ENCODE measurements around the gene CTXND1.
A peak's percentile ranks its signal among the peaks of the same experiment; 100 is the strongest.

Gene CTXND1

GRCh38 chr15:80251428-80252120 is 439 bp downstream of the CTXND1 start:
- DNase-seq, result no peak

- DNase-seq, result peak; percentile 17
These were observed 1.2 kb downstream of the CTXND1 start for GRCh38 chr15:80250614-80251427.

GRCh38 chr15:80249973-80250372 is 2.0 kb downstream of the CTXND1 start:
- no peak for DNase-seq

- no peak for DNase-seq
These were observed 4.7 kb downstream of the CTXND1 start for GRCh38 chr15:80247320-80247719.

GRCh38 chr15:80246425-80246894 is 5.6 kb downstream of the CTXND1 start:
- no peak for DNase-seq

GRCh38 chr15:80242802-80243201 is 9.2 kb downstream of the CTXND1 start:
- DNase-seq, result no peak

- peak; percentile 64 for DNase-seq
These were observed 9.8 kb downstream of the CTXND1 start for GRCh38 chr15:80242132-80242769.

- no peak for DNase-seq
These were observed 10.5 kb downstream of the CTXND1 start for GRCh38 chr15:80241508-80241907.

- DNase-seq, result peak; percentile 38
These were observed 11.7 kb downstream of the CTXND1 start for GRCh38 chr15:80240276-80240675.

GRCh38 chr15:80234883-80235282 is 17.1 kb downstream of the CTXND1 start:
- peak; percentile 53 for DNase-seq

GRCh38 chr15:80233581-80233980 is 18.4 kb downstream of the CTXND1 start:
- DNase-seq, result peak; percentile 73

- DNase-seq, result no peak
These were observed 20.6 kb downstream of the CTXND1 start for GRCh38 chr15:80231371-80231770.

GRCh38 chr15:80228959-80229610 is 22.9 kb downstream of the CTXND1 start:
- DNase-seq, result no peak

- no peak for DNase-seq
These were observed 32.1 kb downstream of the CTXND1 start for GRCh38 chr15:80219955-80220354.

- no peak for DNase-seq
These were observed 34.6 kb downstream of the CTXND1 start for GRCh38 chr15:80217327-80217900.

- DNase-seq, result no peak
These were observed 35.1 kb downstream of the CTXND1 start for GRCh38 chr15:80216911-80217310.

GRCh38 chr15:80216141-80216540 is 35.9 kb downstream of the CTXND1 start:
- DNase-seq, result peak; percentile 11

- no peak for DNase-seq
These were observed 37.1 kb downstream of the CTXND1 start for GRCh38 chr15:80214910-80215309.

- DNase-seq, result no peak
These were observed 40.0 kb downstream of the CTXND1 start for GRCh38 chr15:80211976-80212375.

- no peak for DNase-seq
These were observed 41.1 kb downstream of the CTXND1 start for GRCh38 chr15:80210611-80211573.

Data from NCI-H82 (cell line).